Colonic mucosa (tissue), 4 donors: Measurements from ENCODE around the gene RBM28. TPM values are rescaled to one million over a fixed set of nuclear protein-coding genes. Genes with fewer than 3 reads are reported as not detected.

ENCODE experiments used
- DNase-seq: peaks from one replicate; pipeline ENCODE4 v3.0.0-alpha.2; 2020
- H3K27ac ChIP-seq: fragments of 200-600 bp; one replicate; pipeline ENCODE4 v1.8.0; 2021
- H3K27me3 ChIP-seq: fragments of 200-600 bp; one replicate; pipeline ENCODE4 v1.8.0; 2021
- H3K36me3 ChIP-seq: fragments of 200-600 bp; one replicate; pipeline ENCODE4 v1.8.0; 2021
- H3K4me1 ChIP-seq: fragments of 200-600 bp; one replicate; pipeline ENCODE4 v1.8.0; 2021; ENCODE audit warnings: mild to moderate bottlenecking
- H3K4me3 ChIP-seq: fragments of 200-600 bp; one replicate; pipeline ENCODE4 v1.8.0; 2021
- H3K9ac ChIP-seq, 2 donors: one replicate each; pipeline ENCODE4 v1.7.0; 2013; ENCODE audit warnings: control low read depth in 2 of 2, low read depth in 2 of 2, low read length in 2 of 2
- H3K9me3 ChIP-seq: fragments of 200-600 bp; one replicate; pipeline ENCODE4 v1.8.0; 2021
- intact Hi-C: fragments of 100-400 bp; cut with DNase I; formaldehyde crosslinking; loops from one replicate; pipeline ENCODE4 v1.14.1; 2022
- total RNA-seq, 2 donors: library from RNA; stranded (reverse); fragmentation: NEBNext Ultra II Directional in 1 of 2; extraction: Animal tissue kit (Norgen Biotek cat#: 25700) in 1 of 2; gene quantifications; one replicate each; pipeline ENCODE4 v1.2.1, GENCODE V29; 2021
- TF ChIP-seq, protein P1 (sequence below): fragments of 200-600 bp; IDR thresholded peaks from one replicate; pipeline ENCODE4 v1.8.0; 2022; ENCODE audit warnings: antibody characterized with exemption, mild to moderate bottlenecking
- donor health status: healthy.
- donor health status: DM: no; HTN: no; CAD: no.
- donor health status: DM: no; HTN: no; CAD: no.

The RBM28 gene
- total RNA-seq, 2 donors from 2014 or later = 16.3 to 30.6 TPM

DNA sequence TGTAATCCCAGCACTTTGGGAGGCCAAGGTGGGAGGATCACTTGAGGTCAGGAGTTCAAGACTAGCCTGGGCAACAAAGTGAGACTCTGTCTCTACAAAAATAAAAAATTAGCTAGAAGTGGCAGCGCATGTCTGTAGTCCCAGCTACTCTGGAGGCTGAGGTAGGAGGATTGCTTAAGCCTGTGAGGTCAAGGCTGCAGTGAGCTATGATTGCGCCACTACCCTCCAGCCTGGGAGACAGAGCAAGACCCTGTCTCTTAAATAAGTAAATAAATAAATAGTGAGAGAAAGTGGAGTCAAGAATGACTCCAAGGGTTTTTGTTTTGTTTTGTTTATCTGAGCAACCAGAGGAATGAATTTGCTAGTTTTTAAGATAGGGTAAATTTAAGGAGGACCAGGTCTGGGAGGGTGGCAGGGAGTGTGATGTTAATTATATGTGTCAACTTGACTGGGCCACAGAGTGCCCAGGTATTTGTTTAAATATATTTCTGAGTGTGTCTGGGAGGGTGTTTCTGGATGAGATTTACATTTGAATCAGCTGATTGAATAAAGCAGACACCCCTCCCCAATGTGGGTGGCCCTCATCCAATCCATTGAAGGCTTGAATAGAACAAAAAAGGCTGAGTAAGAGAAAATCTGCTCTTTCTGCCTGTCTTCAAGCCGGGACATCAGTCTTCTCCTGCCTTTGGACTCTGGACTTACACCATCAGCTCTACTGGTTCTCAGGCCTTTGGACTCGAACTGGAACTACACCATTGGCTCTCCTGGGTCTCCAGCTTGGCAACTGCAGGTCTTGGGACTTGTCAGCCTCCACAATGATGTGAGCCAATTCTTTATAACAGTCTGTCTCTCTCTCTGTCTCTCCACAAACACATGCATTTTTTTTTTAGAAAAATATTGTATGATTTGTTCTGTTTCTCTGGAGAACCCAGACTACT, 42.5 kb upstream of the RBM28 start:
- H3K9ac ChIP-seq = no peak overlapping the region
- H3K27me3 ChIP-seq = no peaks in the 10 kb centered on the region
- H3K9me3 ChIP-seq = no peaks in the 10 kb centered on the region
- no peak overlapping the region for H3K4me3 ChIP-seq
- H3K36me3 ChIP-seq = no peaks in the 10 kb centered on the region
- no peak for DNase-seq
- H3K4me1 ChIP-seq = no peaks in the 10 kb centered on the region
- H3K27ac ChIP-seq = no peak overlapping the region
- intact Hi-C loops = no loop called here
- TF ChIP-seq, protein P1, sequence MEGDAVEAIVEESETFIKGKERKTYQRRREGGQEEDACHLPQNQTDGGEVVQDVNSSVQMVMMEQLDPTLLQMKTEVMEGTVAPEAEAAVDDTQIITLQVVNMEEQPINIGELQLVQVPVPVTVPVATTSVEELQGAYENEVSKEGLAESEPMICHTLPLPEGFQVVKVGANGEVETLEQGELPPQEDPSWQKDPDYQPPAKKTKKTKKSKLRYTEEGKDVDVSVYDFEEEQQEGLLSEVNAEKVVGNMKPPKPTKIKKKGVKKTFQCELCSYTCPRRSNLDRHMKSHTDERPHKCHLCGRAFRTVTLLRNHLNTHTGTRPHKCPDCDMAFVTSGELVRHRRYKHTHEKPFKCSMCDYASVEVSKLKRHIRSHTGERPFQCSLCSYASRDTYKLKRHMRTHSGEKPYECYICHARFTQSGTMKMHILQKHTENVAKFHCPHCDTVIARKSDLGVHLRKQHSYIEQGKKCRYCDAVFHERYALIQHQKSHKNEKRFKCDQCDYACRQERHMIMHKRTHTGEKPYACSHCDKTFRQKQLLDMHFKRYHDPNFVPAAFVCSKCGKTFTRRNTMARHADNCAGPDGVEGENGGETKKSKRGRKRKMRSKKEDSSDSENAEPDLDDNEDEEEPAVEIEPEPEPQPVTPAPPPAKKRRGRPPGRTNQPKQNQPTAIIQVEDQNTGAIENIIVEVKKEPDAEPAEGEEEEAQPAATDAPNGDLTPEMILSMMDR = no peak

DNA sequence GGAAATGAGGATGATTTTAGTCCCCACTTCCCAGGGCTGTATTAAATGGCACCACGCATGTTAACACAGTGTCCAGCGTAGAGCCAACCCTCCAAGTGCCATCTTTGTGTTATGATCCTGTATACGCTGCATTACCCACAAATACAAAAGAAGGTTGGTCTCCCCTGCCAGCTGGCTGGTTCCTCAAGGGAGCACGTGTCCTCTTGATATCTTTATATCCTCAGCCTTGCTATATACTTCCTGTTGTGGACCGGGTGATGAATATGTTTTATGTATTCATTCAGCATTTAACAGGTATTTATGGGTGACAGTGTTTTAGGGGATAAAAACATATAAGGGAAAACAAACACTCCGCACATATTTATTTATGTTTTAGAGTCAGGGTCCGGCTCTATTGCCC, 41.0 kb upstream of the RBM28 start:
- TF ChIP-seq, protein P1 = no peak
- intact Hi-C loops = no loop called here
- no peaks in the 10 kb centered on the region for H3K36me3 ChIP-seq
- no peak overlapping the region for H3K9ac ChIP-seq
- no peaks in the 10 kb centered on the region for H3K9me3 ChIP-seq
- no peak overlapping the region for H3K27ac ChIP-seq
- H3K4me1 ChIP-seq = no peaks in the 10 kb centered on the region
- H3K27me3 ChIP-seq = no peaks in the 10 kb centered on the region
- DNase-seq = no peak
- H3K4me3 ChIP-seq = no peak overlapping the region

GRCh38 chr7:128383776-128384175, 40.1 kb upstream of the RBM28 start:
- no peak for DNase-seq
- Histone ChIP-seq H3K27me3 (no peaks in the 10 kb centered on the region), H3K9me3 (no peaks in the 10 kb centered on the region), H3K4me1 (no peaks in the 10 kb centered on the region), H3K4me3 (no peak overlapping the region), H3K36me3 (no peaks in the 10 kb centered on the region), H3K9ac (no peak overlapping the region), H3K27ac (no peak overlapping the region)
- TF ChIP-seq, protein P1 = no peak
- intact Hi-C loops = no loop called here

DNA sequence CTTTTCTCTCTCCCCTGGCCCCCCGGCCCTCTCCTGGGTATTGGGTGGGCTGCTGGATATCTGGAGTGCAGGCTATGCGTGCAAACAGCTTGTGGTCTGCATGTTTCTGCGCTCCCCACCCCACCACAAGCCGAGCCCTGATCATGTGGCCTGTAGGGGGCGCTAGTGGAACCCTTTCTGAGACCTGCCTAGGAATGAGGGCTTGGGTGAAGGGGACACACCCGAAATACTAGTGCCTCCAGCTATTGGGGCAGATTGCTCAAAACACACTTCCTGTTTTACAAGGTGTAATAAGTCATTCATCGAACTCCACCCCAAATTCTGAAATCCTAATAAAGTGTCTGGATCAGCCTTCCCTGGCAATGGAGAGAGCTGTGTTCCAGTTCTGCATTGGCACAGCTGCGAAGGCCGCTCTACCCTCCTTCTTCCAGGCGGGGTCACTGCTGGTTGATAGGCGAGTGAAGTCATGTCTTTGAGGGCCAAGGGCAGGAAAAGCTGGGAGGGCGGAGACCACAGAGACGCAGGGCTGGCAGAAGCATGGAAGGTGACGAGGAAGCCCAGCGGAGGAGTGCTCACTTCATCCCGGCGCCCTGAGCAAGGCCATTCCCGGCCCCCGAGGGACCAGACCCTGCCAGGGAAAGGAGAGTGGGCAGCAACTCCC, 37.6 kb upstream of the RBM28 start:
- Histone ChIP-seq H3K9ac (no peak overlapping the region), H3K27me3 (no peaks in the 10 kb centered on the region), H3K9me3 (no peaks in the 10 kb centered on the region), H3K4me1 (no peaks in the 10 kb centered on the region), H3K36me3 (no peaks in the 10 kb centered on the region), H3K27ac (no peak overlapping the region), H3K4me3 (no peak overlapping the region)
- intact Hi-C loops = no loop called here
- TF ChIP-seq, protein P1 = peak; percentile 26
- DNase-seq = peak; percentile 34

- intact Hi-C loops = no loop called here
- no peaks in the 10 kb centered on the region for H3K27me3 ChIP-seq
These were observed 36.9 kb upstream of the RBM28 start for GRCh38 chr7:128380483-128381106.

More at GRCh38 chr7:128380483-128381106, 36.9 kb upstream of the RBM28 start:
- H3K27ac ChIP-seq = no peak overlapping the region
- H3K36me3 ChIP-seq = no peaks in the 10 kb centered on the region
- TF ChIP-seq, protein P1 = no peak
- H3K9ac ChIP-seq = no peak overlapping the region
- DNase-seq = no peak
- no peak overlapping the region for H3K4me3 ChIP-seq
- H3K9me3 ChIP-seq = no peaks in the 10 kb centered on the region
- no peaks in the 10 kb centered on the region for H3K4me1 ChIP-seq
